Transverse colon (tissue), 4 donors: ENCODE data around the gene TMEM132E. TPM values are rescaled to one million over a fixed set of nuclear protein-coding genes. Genes with fewer than 3 reads are reported as not detected.
A peak's percentile ranks its signal among the peaks of the same experiment; 100 is the strongest.

Experiments
- DNase-seq: peaks from one replicate; pipeline ENCODE4 v3.0.0-alpha.2; 2019
- H3K27ac ChIP-seq, 4 donors: fragments of 200-600 bp; sonication (generic); 2 replicates each; pipeline ENCODE4 v1.5.1; 2016 to 2018; ENCODE audit warnings: inconsistent platforms in 4 of 4
- H3K27me3 ChIP-seq: fragments of 200-600 bp; sonication (generic); 2 replicates; pipeline ENCODE4 v1.5.1; 2017; ENCODE audit warnings: inconsistent platforms
- H3K36me3 ChIP-seq, 4 donors: fragments of 200-600 bp; sonication (generic); 2 replicates each; pipeline ENCODE4 v1.5.1; 2017 to 2019; ENCODE audit warnings: inconsistent platforms in 4 of 4
- H3K4me1 ChIP-seq, 4 donors: fragments of 200-600 bp; sonication (generic); 2 replicates each; pipeline ENCODE4 v1.5.1; 2017 to 2020; ENCODE audit warnings: inconsistent platforms in 4 of 4
- H3K4me3 ChIP-seq, 4 donors: fragments of 200-600 bp; sonication (generic); 1 replicate in 1 of 4; 2 replicates in 3 of 4; pipeline versions ENCODE4 v1.5.1 to v1.6.1; 2017 to 2019; ENCODE audit warnings: inconsistent platforms in 4 of 4
- H3K9me3 ChIP-seq, 2 donors: fragments of 200-600 bp; sonication (generic); 2 replicates each; pipeline ENCODE4 v1.5.1; 2017 to 2019; ENCODE audit warnings: inconsistent platforms in 2 of 2
- CTCF ChIP-seq, 5 experiments: fragments of 200-600 bp in 3 of 5; fragments of 450-650 bp in 2 of 5; sonication (generic) in 3 of 5; IDR thresholded peaks; 1 replicate in 2 of 5; 2 replicates in 3 of 5; pipeline ENCODE4 v1.5.1; 2016 to 2017; ENCODE audit warnings: antibody characterized with exemption in 5 of 5, inconsistent platforms in 3 of 5, mild to moderate bottlenecking in 2 of 5, moderate library complexity in 1 of 5
- EP300 ChIP-seq: sonication (generic); formaldehyde crosslinking; IDR thresholded peaks from one replicate; pipeline ENCODE4 v1.6.1; 2017; ENCODE audit warnings: antibody characterized with exemption, low read depth
- POLR2A ChIP-seq: fragments of 450-650 bp; IDR thresholded peaks from one replicate; pipeline ENCODE4 v1.6.1; 2016; ENCODE audit warnings: antibody characterized with exemption, mild to moderate bottlenecking, moderate library complexity
- POLR2AphosphoS5 ChIP-seq, 3 donors: sonication (generic); formaldehyde crosslinking; IDR thresholded peaks; one replicate each; pipeline ENCODE4 v1.6.1; 2016; ENCODE audit warnings: antibody characterized with exemption in 3 of 3
- WGBS, 2 donors: methylation state at CpG; one replicate each; pipeline ENCODE4 v1.1.5; 2018; ENCODE audit warnings: low coverage in 1 of 2; 5-methylcytosine and 5-hydroxymethylcytosine counted together
- in situ Hi-C, 4 donors: fragments of 200-750 bp; cut with MboI; loops; one replicate each; pipeline versions ENCODE4 v1.15.0 to v1.15.1; 2017; ENCODE audit warnings: low sequenced_read_pairs in 3 of 4, low pct_ligation_motif_present in 1 of 4, low pct_unique_long_range_greater_than_20kb in 1 of 4
- intact Hi-C: fragments of 100-400 bp; cut with DNase I; formaldehyde crosslinking; loops from one replicate; pipeline ENCODE4 v1.15.1; 2023; ENCODE audit warnings: low total_unique reads
- total RNA-seq, 4 donors: library from RNA; depleted of rRNA; stranded (reverse); fragments of >200 nt; gene quantifications; one replicate each; pipeline ENCODE4 v1.1.0, GENCODE V29; 2016

The TMEM132E gene
- total RNA-seq, 4 donors from 2014 or later, result not detected

GRCh38 chr17:34637041-34637547, 57.7 kb downstream of the TMEM132E start:
- in situ Hi-C loops, result loop anchor here in 3 of 4 donors (5.0 to 25.0 kb wide), 3 partner anchors 212 to 225 kb away; no protein-coding TSS in a partner anchor
- 20 to 60% methylated on average over 1 to 19 of the region's 20 CpGs for WGBS, 2 donors
- peaks cover 41% of the 10 kb centered on the region for H3K27me3 ChIP-seq

GRCh38 chr17:34637548-34638525, 58.5 kb downstream of the TMEM132E start:
- Histone ChIP-seq H3K4me3 (peak overlapping the region in 3 of 4 donors; percentile 5 to 39 (median 23)), H3K36me3 (no peaks in the 10 kb centered on the region), H3K4me1 (peaks cover 0 to 7% (median 3%) of the 10 kb centered on the region in 4 donors), H3K9me3 (no peaks in the 10 kb centered on the region), H3K27ac (no peak overlapping the region), H3K27me3 (peaks cover 44% of the 10 kb centered on the region)
- DNase-seq, result peak; percentile 76
- in situ Hi-C loops, result loop anchor here in 3 of 4 donors (5.0 to 25.0 kb wide), 3 partner anchors 213 to 226 kb away; no protein-coding TSS in a partner anchor
- 33% methylated on average over 58 of the region's 73 CpGs; no CpG with 5 or more reads in 1 of the 2 donors for WGBS, 2 donors
- TF ChIP-seq POLR2A (no peak), CTCF (IDR thresholded peaks at IDR 0.05) (peak; percentile 71 to 90 (median 80))
- intact Hi-C loops, result loop anchor here (1.0 kb wide), 1 partner anchor 96 kb away; no protein-coding TSS in a partner anchor

More at GRCh38 chr17:34637041-34637547, 57.7 kb downstream of the TMEM132E start:
- Histone ChIP-seq H3K36me3 (no peaks in the 10 kb centered on the region), H3K4me1 (peaks cover 0 to 7% (median 3%) of the 10 kb centered on the region in 4 donors), H3K27ac (no peak overlapping the region), H3K4me3 (peak overlapping the region in 1 of 4 donors; percentile 39), H3K9me3 (no peaks in the 10 kb centered on the region)
- no peak for TF ChIP-seq POLR2AphosphoS5 (IDR thresholded peaks at IDR 0.05)
- no peak for TF ChIP-seq POLR2A
- no peak for TF ChIP-seq CTCF (IDR thresholded peaks at IDR 0.05)
- no peak for TF ChIP-seq EP300
- DNase-seq, result no peak
- intact Hi-C loops, result no loop called here

GRCh38 chr17:34638526-34639260, 59.3 kb downstream of the TMEM132E start:
- DNase-seq, result no peak
- intact Hi-C loops, result loop anchor here (1.0 kb wide), 1 partner anchor 96 kb away; no protein-coding TSS in a partner anchor
- in situ Hi-C loops, result loop anchor here in 3 of 4 donors (5.0 to 25.0 kb wide), 3 partner anchors 214 to 226 kb away; no protein-coding TSS in a partner anchor
- TF ChIP-seq EP300 (no peak), POLR2A (no peak), POLR2AphosphoS5 (IDR thresholded peaks at IDR 0.05) (no peak), CTCF (IDR thresholded peaks at IDR 0.05) (peak in 1 of 5 experiments; percentile 33)
- peaks cover 0 to 7% (median 3%) of the 10 kb centered on the region in 4 donors for H3K4me1 ChIP-seq
- H3K27ac ChIP-seq, result no peak overlapping the region
- peaks cover 48% of the 10 kb centered on the region for H3K27me3 ChIP-seq
- no peaks in the 10 kb centered on the region for H3K9me3 ChIP-seq
- no peaks in the 10 kb centered on the region for H3K36me3 ChIP-seq
- H3K4me3 ChIP-seq, result no peak overlapping the region
- WGBS, 2 donors, result 49% methylated on average over 17 of the region's 17 CpGs; no CpG with 5 or more reads in 1 of the 2 donors
